ENCODE measurements around the gene ZNF99. TPM values are rescaled to one million over a fixed set of nuclear protein-coding genes. Genes with fewer than 3 reads are reported as not detected.
"Not testable (repeated sequence)": the region's sequence is repeated elsewhere in the genome, so short reads cannot be mapped to it uniquely, and the experiment has no call there.

ZNF99 gene
- total RNA-seq, 3 donors from 2014 or later (not counting 1 experiment from before 2014, with no cell fraction given), result 0.18 TPM; not detected in 2

DNA sequence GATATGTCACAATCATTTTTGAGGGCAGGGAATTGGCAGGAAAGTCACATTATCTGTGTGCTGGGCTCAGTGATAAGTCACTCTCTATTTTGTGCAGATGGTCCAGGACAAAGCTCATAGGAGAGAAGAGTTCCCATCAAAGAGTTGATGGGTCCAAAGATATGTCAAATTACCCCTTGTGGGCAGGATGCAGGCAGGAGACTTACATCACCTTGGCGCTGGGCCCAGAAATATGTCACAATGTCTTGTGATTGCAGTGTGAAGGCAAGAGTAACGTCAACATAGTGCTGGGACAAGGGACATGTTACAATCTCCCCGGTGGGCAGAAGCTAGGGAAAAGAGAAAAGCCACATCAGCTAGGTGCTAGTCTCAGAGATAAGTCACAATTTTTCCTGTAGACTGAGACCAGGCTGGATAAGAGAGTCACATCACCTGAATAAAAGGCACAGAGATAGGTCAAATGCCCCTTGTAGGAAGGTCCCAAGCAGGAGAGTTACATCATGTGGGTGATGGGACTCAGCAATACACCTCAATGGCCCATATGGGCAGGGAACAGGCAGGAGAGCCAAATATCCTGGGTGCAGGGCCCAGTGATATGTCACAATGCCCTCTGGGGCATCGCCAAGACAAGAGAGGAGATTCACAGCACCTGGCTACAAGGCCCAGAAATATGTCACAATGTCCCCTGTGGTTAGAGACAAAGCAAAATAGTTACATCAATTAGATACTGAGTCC lies 47.9 kb downstream of the ZNF99 start:
- Mint-ChIP-seq H3K27me3 (ENCODE audit: low read depth in 2 of 2) (no peaks in the 10 kb centered on the region), H3K4me1 (no peaks in the 10 kb centered on the region), H3K4me3 (no peak overlapping the region), H3K36me3 (peaks cover 21% of the 10 kb centered on the region), H3K9me3 (peaks cover 25 to 29% of the 10 kb centered on the region in 2 donors), H3K27ac (no peak overlapping the region)
- ATAC-seq (no peak), DNase-seq (no peak)
- TF ChIP-seq, protein P1, sequence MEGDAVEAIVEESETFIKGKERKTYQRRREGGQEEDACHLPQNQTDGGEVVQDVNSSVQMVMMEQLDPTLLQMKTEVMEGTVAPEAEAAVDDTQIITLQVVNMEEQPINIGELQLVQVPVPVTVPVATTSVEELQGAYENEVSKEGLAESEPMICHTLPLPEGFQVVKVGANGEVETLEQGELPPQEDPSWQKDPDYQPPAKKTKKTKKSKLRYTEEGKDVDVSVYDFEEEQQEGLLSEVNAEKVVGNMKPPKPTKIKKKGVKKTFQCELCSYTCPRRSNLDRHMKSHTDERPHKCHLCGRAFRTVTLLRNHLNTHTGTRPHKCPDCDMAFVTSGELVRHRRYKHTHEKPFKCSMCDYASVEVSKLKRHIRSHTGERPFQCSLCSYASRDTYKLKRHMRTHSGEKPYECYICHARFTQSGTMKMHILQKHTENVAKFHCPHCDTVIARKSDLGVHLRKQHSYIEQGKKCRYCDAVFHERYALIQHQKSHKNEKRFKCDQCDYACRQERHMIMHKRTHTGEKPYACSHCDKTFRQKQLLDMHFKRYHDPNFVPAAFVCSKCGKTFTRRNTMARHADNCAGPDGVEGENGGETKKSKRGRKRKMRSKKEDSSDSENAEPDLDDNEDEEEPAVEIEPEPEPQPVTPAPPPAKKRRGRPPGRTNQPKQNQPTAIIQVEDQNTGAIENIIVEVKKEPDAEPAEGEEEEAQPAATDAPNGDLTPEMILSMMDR (IDR thresholded peaks at IDR 0.05), result no peak
- H3K36me3 ChIP-seq (ENCODE audit: control insufficient read depth, insufficient read depth, low read length), result no peaks in the 10 kb centered on the region
- H3K27ac ChIP-seq (ENCODE audit: low read length), result no peak overlapping the region
- no peak overlapping the region for H3K4me3 ChIP-seq (ENCODE audit: low read length)
- 82% methylated on average over 4 of the region's 4 CpGs for WGBS (ENCODE audit: insufficient coverage)
- peaks cover 32% of the 10 kb centered on the region for H3K9me3 ChIP-seq (ENCODE audit: control insufficient read depth, insufficient read depth, low read length)
- H3K4me1 ChIP-seq (ENCODE audit: control insufficient read depth, insufficient read depth, low read length), result no peaks in the 10 kb centered on the region
- intact Hi-C loops (cut with micrococcal nuclease), result no loop called here
- H3K27me3 ChIP-seq (ENCODE audit: control insufficient read depth, insufficient read depth, low read length), result no peaks in the 10 kb centered on the region

DNA sequence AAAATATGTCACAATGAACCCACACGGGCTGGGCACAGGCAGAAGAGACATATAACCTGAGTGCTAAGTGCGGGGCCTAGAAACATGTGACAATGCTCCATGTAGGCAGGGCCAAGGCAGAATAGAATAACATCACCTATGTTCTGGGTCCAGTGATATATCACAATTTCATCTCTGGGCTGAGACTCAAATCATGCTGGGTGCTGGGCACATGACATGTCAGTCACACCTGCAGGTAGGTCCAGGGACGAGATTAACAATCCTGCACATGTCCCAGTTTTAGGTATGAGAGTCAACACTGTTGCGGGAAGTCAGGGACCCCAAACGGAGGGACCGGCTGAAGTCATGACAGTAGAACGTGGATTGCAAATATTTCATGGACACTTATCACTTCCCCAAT lies 50.3 kb downstream of the ZNF99 start:
- Mint-ChIP-seq H3K4me1 (no peaks in the 10 kb centered on the region), H3K27ac (no peak overlapping the region), H3K36me3 (peaks cover 27% of the 10 kb centered on the region), H3K4me3 (no peak overlapping the region), H3K9me3 (peaks cover 26% of the 10 kb centered on the region in 2 donors), H3K27me3 (ENCODE audit: low read depth in 2 of 2) (no peaks in the 10 kb centered on the region)
- no peak for DNase-seq
- H3K36me3 ChIP-seq (ENCODE audit: control insufficient read depth, insufficient read depth, low read length), result no peaks in the 10 kb centered on the region
- ATAC-seq, result no peak
- no peaks in the 10 kb centered on the region for H3K27me3 ChIP-seq (ENCODE audit: control insufficient read depth, insufficient read depth, low read length)
- no peak overlapping the region for H3K4me3 ChIP-seq (ENCODE audit: low read length)
- 85% methylated on average over 7 of the region's 7 CpGs for WGBS (ENCODE audit: insufficient coverage)
- intact Hi-C loops (cut with micrococcal nuclease), result no loop called here
- no peak overlapping the region for H3K27ac ChIP-seq (ENCODE audit: low read length)
- no peaks in the 10 kb centered on the region for H3K4me1 ChIP-seq (ENCODE audit: control insufficient read depth, insufficient read depth, low read length)
- H3K9me3 ChIP-seq (ENCODE audit: control insufficient read depth, insufficient read depth, low read length), result peaks cover 33% of the 10 kb centered on the region
- TF ChIP-seq, protein P1 (IDR thresholded peaks at IDR 0.05), result no peak

DNA sequence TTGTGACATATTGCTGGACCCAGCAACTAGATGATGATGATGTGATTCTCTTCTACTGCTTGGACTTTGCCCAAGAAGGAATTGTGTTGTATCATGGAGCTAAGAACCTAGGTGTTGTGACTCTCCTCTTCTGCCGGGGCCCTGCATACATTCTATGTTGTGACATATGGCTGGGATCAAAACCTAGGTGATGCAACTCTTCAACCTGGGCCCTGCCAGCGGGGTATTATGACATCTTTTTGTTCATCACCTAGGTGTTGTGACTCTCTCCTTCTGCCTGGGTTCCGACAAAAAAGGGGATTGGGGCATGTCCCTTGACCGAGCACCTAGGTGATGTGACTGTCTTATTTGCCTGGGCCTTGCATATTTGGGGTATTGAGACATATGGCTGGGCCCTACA lies 55.7 kb downstream of the ZNF99 start:
- H3K27ac ChIP-seq (ENCODE audit: low read length); H3K4me3 ChIP-seq (ENCODE audit: low read length); intact Hi-C loops (cut with micrococcal nuclease); H3K4me1 Mint-ChIP-seq; H3K27me3 ChIP-seq (ENCODE audit: control insufficient read depth, insufficient read depth, low read length); H3K36me3 ChIP-seq (ENCODE audit: control insufficient read depth, insufficient read depth, low read length); H3K4me1 ChIP-seq (ENCODE audit: control insufficient read depth, insufficient read depth, low read length); DNase-seq; ATAC-seq; H3K27ac Mint-ChIP-seq; H3K4me3 Mint-ChIP-seq; H3K27me3 Mint-ChIP-seq (ENCODE audit: low read depth in 2 of 2): not testable (repeated sequence)
- WGBS (ENCODE audit: insufficient coverage), result 78% methylated on average over 2 of the region's 4 CpGs
- peaks cover 15 to 22% of the 10 kb centered on the region in 2 donors for H3K9me3 Mint-ChIP-seq
- peaks cover 15% of the 10 kb centered on the region for H3K36me3 Mint-ChIP-seq
- peaks cover 26% of the 10 kb centered on the region for H3K9me3 ChIP-seq (ENCODE audit: control insufficient read depth, insufficient read depth, low read length)

DNA sequence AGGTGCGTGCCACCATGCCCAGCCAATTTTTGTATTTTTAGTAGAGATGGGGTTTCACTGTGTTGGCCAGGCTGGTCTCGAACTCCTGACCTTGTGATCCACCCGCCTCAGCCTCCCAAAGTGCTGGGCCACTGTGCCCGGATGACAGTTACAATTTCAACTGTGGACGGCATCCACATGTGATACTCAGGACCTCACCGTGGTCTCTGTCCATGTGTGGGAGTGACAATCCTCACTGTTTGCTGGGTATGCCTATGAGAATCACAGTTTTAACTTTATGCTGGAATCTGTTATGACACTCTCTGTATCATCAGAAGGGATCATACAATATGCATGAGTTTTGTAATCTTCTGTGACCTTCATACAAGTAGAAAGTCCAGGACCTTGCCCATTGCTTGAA lies 62.4 kb downstream of the ZNF99 start:
- H3K27me3 ChIP-seq (ENCODE audit: control insufficient read depth, insufficient read depth, low read length); H3K4me1 ChIP-seq (ENCODE audit: control insufficient read depth, insufficient read depth, low read length); H3K27ac ChIP-seq (ENCODE audit: low read length); H3K36me3 ChIP-seq (ENCODE audit: control insufficient read depth, insufficient read depth, low read length); H3K4me1 Mint-ChIP-seq; H3K4me3 ChIP-seq (ENCODE audit: low read length); ATAC-seq; intact Hi-C loops (cut with micrococcal nuclease); H3K36me3 Mint-ChIP-seq; DNase-seq; H3K27ac Mint-ChIP-seq; H3K4me3 Mint-ChIP-seq; H3K27me3 Mint-ChIP-seq (ENCODE audit: low read depth in 2 of 2): not testable (repeated sequence)
- 79% methylated on average over 5 of the region's 6 CpGs for WGBS (ENCODE audit: insufficient coverage)
- H3K9me3 ChIP-seq (ENCODE audit: control insufficient read depth, insufficient read depth, low read length), result peaks cover 21% of the 10 kb centered on the region
- peaks cover 11 to 20% of the 10 kb centered on the region in 2 donors for H3K9me3 Mint-ChIP-seq

Data from natural killer cell (primary cell).